Activated CD4-positive, CD25-positive, alpha-beta regulatory T cell treated with anti-CD3 and anti-CD28 coated beads, Interleukin-2, amount 50 U/mL, for 16 hours (primary cell): Measurements from ENCODE around the gene SOST.
"Not testable (repeated sequence)": the region's sequence is repeated elsewhere in the genome, so short reads cannot be mapped to it uniquely, and the experiment has no call there.

Experiments used
- DNase-seq: peaks from one replicate; pipeline ENCODE4 v3.0.0-alpha.2; 2020; ENCODE audit warnings: low read depth, low spot score

SOST gene

GRCh38 chr17:43758497-43759174 is at the start of gene SOST:
SOST (minus strand) TSS chr17:43758791; CDS start chr17:43758741, 50 bp downstream.
- DNase-seq, result no peak

- no peak for DNase-seq
These were observed 49.5 kb upstream of the SOST start for GRCh38 chr17:43808076-43808475.

- no peak for DNase-seq
These were observed 46.5 kb upstream of the SOST start for GRCh38 chr17:43805117-43805516.

GRCh38 chr17:43803758-43804157 is 45.2 kb upstream of the SOST start:
- DNase-seq, result no peak

- no peak for DNase-seq
These were observed 43.3 kb upstream of the SOST start for GRCh38 chr17:43801844-43802243.

- DNase-seq, result no peak
These were observed 42.1 kb upstream of the SOST start for GRCh38 chr17:43800736-43801135.

- DNase-seq, result no peak
These were observed 40.5 kb upstream of the SOST start for GRCh38 chr17:43799047-43799446.

- not testable (repeated sequence) for DNase-seq
These were observed 39.4 kb upstream of the SOST start for GRCh38 chr17:43798024-43798423.

GRCh38 chr17:43792668-43793067 is 34.1 kb upstream of the SOST start:
- DNase-seq, result not testable (repeated sequence)

GRCh38 chr17:43791589-43791988 is 33.0 kb upstream of the SOST start:
- DNase-seq, result no peak

- no peak for DNase-seq
These were observed 31.8 kb upstream of the SOST start for GRCh38 chr17:43790311-43790940.

GRCh38 chr17:43789482-43789881 is 30.9 kb upstream of the SOST start:
- DNase-seq, result no peak

GRCh38 chr17:43788540-43788939 is 29.9 kb upstream of the SOST start:
- no peak for DNase-seq

- DNase-seq, result no peak
These were observed 29.1 kb upstream of the SOST start for GRCh38 chr17:43787728-43788127.

- DNase-seq, result no peak
These were observed 26.1 kb upstream of the SOST start for GRCh38 chr17:43784628-43785101.

GRCh38 chr17:43784068-43784467 is 25.5 kb upstream of the SOST start:
- DNase-seq, result no peak

GRCh38 chr17:43782913-43783680 is 24.5 kb upstream of the SOST start:
- no peak for DNase-seq

GRCh38 chr17:43780135-43780534 is 21.5 kb upstream of the SOST start, which contains the start of gene CFAP97D1:
CFAP97D1 (plus strand) TSS chr17:43780435; CDS start chr17:43780463, 28 bp downstream.
- DNase-seq, result no peak

- DNase-seq, result no peak
These were observed 20.8 kb upstream of the SOST start for GRCh38 chr17:43779145-43780125.

GRCh38 chr17:43778337-43779144 is 19.9 kb upstream of the SOST start, which contains the start of gene DUSP3:
DUSP3 (minus strand) TSS chr17:43778977; CDS start chr17:43778924, 53 bp downstream.
- DNase-seq, result peak; percentile 38
